ENCODE data around the gene RRN3. TPM values are rescaled to one million over a fixed set of nuclear protein-coding genes. Genes with fewer than 3 reads are reported as not detected.
"Not testable (repeated sequence)": the region's sequence is repeated elsewhere in the genome, so short reads cannot be mapped to it uniquely, and the experiment has no call there.

RRN3 gene
- total and polyA plus RNA-seq, 8 donors = 21.7 to 54.9 (median 49.4) TPM

GRCh38 chr16:15027051-15027450, 67.0 kb downstream of the RRN3 start:
- ATAC-seq; H3K9me3 ChIP-seq; H3K27ac ChIP-seq; H3K4me3 ChIP-seq; intact Hi-C loops (cut with DNase I); DNase-seq; H3K27me3 ChIP-seq: not testable (repeated sequence)
- Histone ChIP-seq H3K4me1 (peaks cover 0 to 31% of the 10 kb centered on the region in 2 donors), H3K36me3 (peaks cover 0 to 94% of the 10 kb centered on the region in 2 donors)

GRCh38 chr16:15025234-15025951, 68.7 kb downstream of the RRN3 start:
- DNase-seq; H3K4me3 ChIP-seq; H3K27me3 ChIP-seq; intact Hi-C loops (cut with DNase I); H3K9me3 ChIP-seq: not testable (repeated sequence)
- ATAC-seq = peak; percentile 55
- Histone ChIP-seq H3K4me1 (peaks cover 0 to 21% of the 10 kb centered on the region in 2 donors), H3K36me3 (peaks cover 0 to 95% of the 10 kb centered on the region in 2 donors), H3K27ac (peak overlapping the region; percentile 1 to 28)

GRCh38 chr16:15024858-15025199, 69.2 kb downstream of the RRN3 start:
- H3K27ac ChIP-seq = peak overlapping the region; percentile 1 to 28
- not testable (repeated sequence) for ATAC-seq

GRCh38 chr16:15023381-15024077, 70.5 kb downstream of the RRN3 start:
- intact Hi-C loops (cut with DNase I); H3K4me3 ChIP-seq; H3K27me3 ChIP-seq; DNase-seq; H3K9me3 ChIP-seq: not testable (repeated sequence)
- peak overlapping the region in 1 of 2 donors; percentile 14 for H3K27ac ChIP-seq
- ATAC-seq = peak; percentile 20
- H3K36me3 ChIP-seq = peaks cover 0 to 94% of the 10 kb centered on the region in 2 donors
- peaks cover 0 to 21% of the 10 kb centered on the region in 2 donors for H3K4me1 ChIP-seq

More at GRCh38 chr16:15024858-15025199, 69.2 kb downstream of the RRN3 start:
- DNase-seq; H3K9me3 ChIP-seq; intact Hi-C loops (cut with DNase I); H3K4me3 ChIP-seq; H3K27me3 ChIP-seq: not testable (repeated sequence)
- peaks cover 0 to 95% of the 10 kb centered on the region in 2 donors for H3K36me3 ChIP-seq
- H3K4me1 ChIP-seq = peaks cover 0 to 21% of the 10 kb centered on the region in 2 donors

GRCh38 chr16:15022194-15022593, 71.9 kb downstream of the RRN3 start:
- DNase-seq; H3K4me3 ChIP-seq; H3K27ac ChIP-seq; H3K9me3 ChIP-seq; H3K27me3 ChIP-seq; intact Hi-C loops (cut with DNase I): not testable (repeated sequence)
- peaks cover 4 to 94% of the 10 kb centered on the region in 2 donors for H3K36me3 ChIP-seq
- H3K4me1 ChIP-seq = peaks cover 2 to 21% of the 10 kb centered on the region in 2 donors
- peak; percentile 43 for ATAC-seq
- TF ChIP-seq CTCF (IDR thresholded peaks at IDR 0.05) = peak in 1 of 2 donors; percentile 35

GRCh38 chr16:15021429-15021828, 72.6 kb downstream of the RRN3 start:
- Histone ChIP-seq H3K4me1 (peaks cover 10 to 27% of the 10 kb centered on the region in 2 donors), H3K36me3 (peaks cover 4 to 94% of the 10 kb centered on the region in 2 donors)
- H3K4me3 ChIP-seq; H3K27ac ChIP-seq; intact Hi-C loops (cut with DNase I); DNase-seq; ATAC-seq; H3K9me3 ChIP-seq; H3K27me3 ChIP-seq: not testable (repeated sequence)

- DNase-seq = peak in 1 of 4 donors; percentile 36
- peak; percentile 22 for ATAC-seq
- H3K4me3 ChIP-seq; H3K9me3 ChIP-seq; intact Hi-C loops (cut with DNase I); H3K27me3 ChIP-seq; H3K27ac ChIP-seq: not testable (repeated sequence)
- Histone ChIP-seq H3K36me3 (peaks cover 4 to 78% of the 10 kb centered on the region in 2 donors), H3K4me1 (peaks cover 19 to 29% of the 10 kb centered on the region in 2 donors)
Observed at GRCh38 chr16:15016951-15017580, 77.0 kb downstream of the RRN3 start.

- H3K4me3 ChIP-seq; intact Hi-C loops (cut with DNase I); H3K27me3 ChIP-seq; H3K9me3 ChIP-seq; DNase-seq: not testable (repeated sequence)
- Histone ChIP-seq H3K27ac (peak overlapping the region; percentile 3 to 20), H3K36me3 (peaks cover 4 to 78% of the 10 kb centered on the region in 2 donors), H3K4me1 (peaks cover 19 to 29% of the 10 kb centered on the region in 2 donors)
- ATAC-seq = peak; percentile 4
Observed at GRCh38 chr16:15016354-15016753, 77.7 kb downstream of the RRN3 start.

- H3K9me3 ChIP-seq; ATAC-seq; DNase-seq; intact Hi-C loops (cut with DNase I); H3K27ac ChIP-seq; H3K4me3 ChIP-seq; H3K27me3 ChIP-seq: not testable (repeated sequence)
- Histone ChIP-seq H3K4me1 (peaks cover 19 to 29% of the 10 kb centered on the region in 2 donors), H3K36me3 (peaks cover 4 to 79% of the 10 kb centered on the region in 2 donors)
Observed at GRCh38 chr16:15015671-15016070, 78.4 kb downstream of the RRN3 start.

GRCh38 chr16:15012941-15013340, 81.1 kb downstream of the RRN3 start:
- Histone ChIP-seq H3K4me1 (peaks cover 19 to 29% of the 10 kb centered on the region in 2 donors), H3K36me3 (peaks cover 6 to 67% of the 10 kb centered on the region in 2 donors)
- ATAC-seq; H3K27ac ChIP-seq; H3K27me3 ChIP-seq; intact Hi-C loops (cut with DNase I); DNase-seq; H3K9me3 ChIP-seq; H3K4me3 ChIP-seq: not testable (repeated sequence)
